ENCODE results near the gene LRRN2.
"Not testable (repeated sequence)": the region's sequence is repeated elsewhere in the genome, so short reads cannot be mapped to it uniquely, and the experiment has no call there.

Gene LRRN2

GRCh38 chr1:204658295-204658694, 27.2 kb downstream of the LRRN2 start:
- DNase-seq: no peak

GRCh38 chr1:204653590-204654340, 31.8 kb downstream of the LRRN2 start:
- DNase-seq: no peak

- DNase-seq: no peak
These were observed 33.0 kb downstream of the LRRN2 start for GRCh38 chr1:204652497-204652896.

GRCh38 chr1:204651843-204652421, 33.6 kb downstream of the LRRN2 start:
- no peak for DNase-seq

GRCh38 chr1:204650911-204651570, 34.5 kb downstream of the LRRN2 start:
- no peak for DNase-seq

GRCh38 chr1:204649721-204650521, 35.6 kb downstream of the LRRN2 start:
- no peak for DNase-seq

- no peak for DNase-seq
These were observed 37.0 kb downstream of the LRRN2 start for GRCh38 chr1:204648576-204648975.

- no peak for DNase-seq
These were observed 37.8 kb downstream of the LRRN2 start for GRCh38 chr1:204647805-204648153.

- DNase-seq: no peak
These were observed 38.3 kb downstream of the LRRN2 start for GRCh38 chr1:204647114-204647804.

GRCh38 chr1:204645666-204646065, 39.9 kb downstream of the LRRN2 start:
- no peak for DNase-seq

- no peak for DNase-seq
These were observed 40.3 kb downstream of the LRRN2 start for GRCh38 chr1:204645251-204645650.

GRCh38 chr1:204643503-204643902, 42.0 kb downstream of the LRRN2 start:
- DNase-seq: no peak

- DNase-seq: no peak
These were observed 43.6 kb downstream of the LRRN2 start for GRCh38 chr1:204641936-204642335.

GRCh38 chr1:204641455-204641854, 44.1 kb downstream of the LRRN2 start:
- DNase-seq: no peak

- DNase-seq: no peak
These were observed 45.0 kb downstream of the LRRN2 start for GRCh38 chr1:204640578-204640977.

GRCh38 chr1:204634260-204634910, 51.2 kb downstream of the LRRN2 start:
- no peak for DNase-seq

- no peak for DNase-seq
These were observed 51.9 kb downstream of the LRRN2 start for GRCh38 chr1:204633665-204634064.

GRCh38 chr1:204630132-204630905, 55.2 kb downstream of the LRRN2 start:
- no peak for DNase-seq

GRCh38 chr1:204629459-204629858, 56.1 kb downstream of the LRRN2 start:
- not testable (repeated sequence) for DNase-seq

- DNase-seq: no peak
These were observed 56.7 kb downstream of the LRRN2 start for GRCh38 chr1:204628868-204629267.

- DNase-seq: no peak
These were observed 58.1 kb downstream of the LRRN2 start for GRCh38 chr1:204627436-204627835.
